Activated CD8-positive, alpha-beta T cell treated with anti-CD3 and anti-CD28 coated beads for 36 hours (primary cell): ENCODE data around the gene CDCA8. TPM values are rescaled to one million over a fixed set of nuclear protein-coding genes. Genes with fewer than 3 reads are reported as not detected.

ENCODE experiments used
- ATAC-seq: fragments of 200-7000 bp; cut with Tn5 transposase; one replicate; pipeline ENCODE4 v1.10.0; 2021; ENCODE audit warnings: mild to moderate bottlenecking, moderate library complexity
- CTCF ChIA-PET: fragments of 350-600 bp; sonication (Branson Sonifier 250); formaldehyde crosslinking; loops from one replicate; lab custom pipeline; 2021; ENCODE audit warnings: antibody characterized with exemption; lab: Charles Lee
- POLR2A ChIA-PET: fragments of 350-600 bp; sonication (Branson Sonifier 250); formaldehyde crosslinking; loops from one replicate; lab custom pipeline; 2021; ENCODE audit warnings: antibody characterized with exemption; lab: Charles Lee
- DNase-seq: peaks from one replicate; pipeline ENCODE4 v3.0.0-alpha.2; 2020
- H3K27ac Mint-ChIP-seq: one replicate; pipeline ENCODE4 v1.8.0; 2021; ENCODE audit warnings: mild to moderate bottlenecking, mixed read lengths
- H3K27me3 Mint-ChIP-seq: one replicate; pipeline ENCODE4 v1.8.0; 2021; ENCODE audit warnings: mixed read lengths
- H3K36me3 Mint-ChIP-seq: one replicate; pipeline ENCODE4 v1.8.0; 2021; ENCODE audit warnings: low read depth, mixed read lengths
- H3K4me1 Mint-ChIP-seq: one replicate; pipeline ENCODE4 v1.8.0; 2021; ENCODE audit warnings: low read depth, mixed read lengths
- H3K4me3 Mint-ChIP-seq: one replicate; pipeline ENCODE4 v1.8.0; 2021; ENCODE audit warnings: mild to moderate bottlenecking, moderate library complexity, mixed read lengths
- H3K9me3 Mint-ChIP-seq: one replicate; pipeline ENCODE4 v1.8.0; 2021; ENCODE audit warnings: mixed read lengths
- intact Hi-C: fragments of 100-400 bp; cut with micrococcal nuclease; formaldehyde crosslinking; loops from one replicate; pipeline ENCODE4 v1.10.0; 2022
- total RNA-seq, 2 experiments: library from RNA; stranded (reverse); gene quantifications; one replicate each; pipeline ENCODE4 v1.2.3, GENCODE V29; 2021
- TF ChIP-seq, protein P1 (sequence below): fragments of 200-600 bp; IDR thresholded peaks from one replicate; pipeline ENCODE4 v1.8.0; 2022; ENCODE audit warnings: antibody characterized with exemption, mild to moderate bottlenecking

Gene CDCA8
- total RNA-seq, 2 experiments from 2014 or later, result 53.7 to 56.0 TPM

DNA sequence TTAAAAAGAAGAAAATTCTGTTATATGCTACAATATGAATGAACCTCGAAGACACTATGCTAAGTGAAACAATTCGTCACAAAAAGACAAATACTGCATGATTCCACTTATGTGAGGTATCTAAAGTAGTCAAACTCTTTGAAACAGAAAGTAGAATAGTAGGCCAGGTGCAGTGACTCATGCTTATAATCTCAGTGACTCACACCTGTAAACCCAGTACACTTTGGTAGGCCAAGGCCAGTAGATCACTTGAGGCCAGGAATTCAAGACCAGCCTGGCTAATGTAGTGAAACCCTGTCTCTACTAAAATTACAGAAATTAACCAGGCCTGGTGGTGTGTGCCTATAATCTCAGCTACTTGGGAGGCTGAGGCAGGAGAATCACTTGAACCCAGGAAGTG lies 46.9 kb downstream of the CDCA8 start:
- Mint-ChIP-seq H3K27ac (no peak overlapping the region), H3K9me3 (no peaks in the 10 kb centered on the region), H3K4me3 (no peak overlapping the region), H3K4me1 (no peaks in the 10 kb centered on the region), H3K27me3 (peaks cover 41% of the 10 kb centered on the region), H3K36me3 (no peaks in the 10 kb centered on the region)
- POLR2A ChIA-PET, result no interaction called here
- ATAC-seq (peak; percentile 91), DNase-seq (peak; percentile 25)
- TF ChIP-seq, protein P1, sequence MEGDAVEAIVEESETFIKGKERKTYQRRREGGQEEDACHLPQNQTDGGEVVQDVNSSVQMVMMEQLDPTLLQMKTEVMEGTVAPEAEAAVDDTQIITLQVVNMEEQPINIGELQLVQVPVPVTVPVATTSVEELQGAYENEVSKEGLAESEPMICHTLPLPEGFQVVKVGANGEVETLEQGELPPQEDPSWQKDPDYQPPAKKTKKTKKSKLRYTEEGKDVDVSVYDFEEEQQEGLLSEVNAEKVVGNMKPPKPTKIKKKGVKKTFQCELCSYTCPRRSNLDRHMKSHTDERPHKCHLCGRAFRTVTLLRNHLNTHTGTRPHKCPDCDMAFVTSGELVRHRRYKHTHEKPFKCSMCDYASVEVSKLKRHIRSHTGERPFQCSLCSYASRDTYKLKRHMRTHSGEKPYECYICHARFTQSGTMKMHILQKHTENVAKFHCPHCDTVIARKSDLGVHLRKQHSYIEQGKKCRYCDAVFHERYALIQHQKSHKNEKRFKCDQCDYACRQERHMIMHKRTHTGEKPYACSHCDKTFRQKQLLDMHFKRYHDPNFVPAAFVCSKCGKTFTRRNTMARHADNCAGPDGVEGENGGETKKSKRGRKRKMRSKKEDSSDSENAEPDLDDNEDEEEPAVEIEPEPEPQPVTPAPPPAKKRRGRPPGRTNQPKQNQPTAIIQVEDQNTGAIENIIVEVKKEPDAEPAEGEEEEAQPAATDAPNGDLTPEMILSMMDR, result no peak
- intact Hi-C loops, result no loop called here
- CTCF ChIA-PET, result no interaction called here

DNA sequence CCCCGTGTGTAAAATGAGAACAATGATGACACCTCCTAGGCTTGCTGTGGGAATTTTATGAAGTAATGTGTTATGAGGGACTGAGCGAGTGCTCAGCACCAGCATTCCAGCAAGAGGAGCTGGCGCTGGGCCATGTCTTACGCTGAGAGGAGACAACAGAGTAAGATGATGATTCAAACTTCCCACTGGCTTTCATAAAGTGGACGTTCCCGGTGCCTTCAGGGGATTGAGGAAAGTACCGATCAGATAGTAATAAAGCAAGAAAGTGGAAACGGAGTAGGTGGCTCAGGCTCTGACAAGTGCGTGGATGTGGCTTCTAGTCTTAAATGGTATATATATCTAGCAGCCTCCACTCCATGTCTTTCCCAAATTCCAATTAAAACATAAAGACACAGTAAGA lies 48.8 kb downstream of the CDCA8 start:
- DNase-seq (no peak), ATAC-seq (no peak)
- H3K4me1 Mint-ChIP-seq, result no peaks in the 10 kb centered on the region
- no peak overlapping the region for H3K4me3 Mint-ChIP-seq
- intact Hi-C loops, result no loop called here
- ChIA-PET CTCF (no interaction called here), POLR2A (no interaction called here)
- H3K9me3 Mint-ChIP-seq, result no peaks in the 10 kb centered on the region
- no peak overlapping the region for H3K27ac Mint-ChIP-seq
- no peaks in the 10 kb centered on the region for H3K36me3 Mint-ChIP-seq
- TF ChIP-seq, protein P1, result no peak
- H3K27me3 Mint-ChIP-seq, result peaks cover 31% of the 10 kb centered on the region

DNA sequence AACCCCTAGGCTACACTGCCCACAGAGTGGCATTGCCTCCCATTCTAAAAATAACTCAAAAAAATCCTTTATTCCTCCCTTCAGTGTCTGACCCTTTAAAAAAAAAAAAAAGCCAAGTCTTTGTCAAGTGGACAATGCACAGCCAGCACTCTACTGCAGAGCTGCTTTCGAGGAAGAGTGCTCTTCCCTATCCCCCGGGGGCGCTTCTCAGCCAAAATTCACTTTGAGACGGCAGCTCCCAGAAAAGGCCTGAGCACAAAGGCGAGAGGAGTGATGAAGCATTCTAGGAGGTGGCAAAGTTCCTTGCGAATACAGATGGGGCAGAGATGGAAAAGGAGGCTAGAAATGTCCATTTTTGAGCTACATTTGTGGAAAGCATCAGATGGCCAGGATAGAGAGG lies 49.3 kb downstream of the CDCA8 start:
- Mint-ChIP-seq H3K9me3 (peaks cover 1% of the 10 kb centered on the region), H3K36me3 (no peaks in the 10 kb centered on the region), H3K27ac (no peak overlapping the region), H3K4me3 (no peak overlapping the region), H3K27me3 (peaks cover 32% of the 10 kb centered on the region), H3K4me1 (no peaks in the 10 kb centered on the region)
- CTCF ChIA-PET, result no interaction called here
- intact Hi-C loops, result no loop called here
- POLR2A ChIA-PET, result no interaction called here
- DNase-seq (no peak), ATAC-seq (no peak)
- TF ChIP-seq, protein P1, result no peak

DNA sequence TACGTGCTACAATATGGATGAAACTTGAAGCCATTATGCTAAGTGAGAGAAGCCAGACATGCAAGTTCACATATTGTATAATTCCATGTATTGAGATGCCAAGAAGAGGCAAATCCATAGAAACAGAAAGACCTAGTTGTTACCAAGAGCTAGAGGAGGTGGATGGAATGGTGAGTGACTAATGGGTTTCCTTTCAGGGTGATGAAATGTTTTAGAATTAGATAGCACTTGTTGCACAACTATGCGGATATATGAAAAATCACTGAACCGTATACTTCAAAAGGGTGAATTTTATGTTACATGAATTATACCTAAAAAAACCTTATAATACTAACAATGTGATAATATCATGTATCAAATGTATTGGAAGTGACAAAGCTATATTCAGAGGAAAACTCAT lies 54.5 kb downstream of the CDCA8 start:
- H3K9me3 Mint-ChIP-seq, result peaks cover 3% of the 10 kb centered on the region
- no peak for DNase-seq
- no peaks in the 10 kb centered on the region for H3K36me3 Mint-ChIP-seq
- TF ChIP-seq, protein P1, result no peak
- intact Hi-C loops, result no loop called here
- ATAC-seq, result no peak
- H3K4me3 Mint-ChIP-seq, result no peak overlapping the region
- ChIA-PET CTCF (interaction anchor here (0.7 kb wide), 1 partner anchor 10 kb away, joined by 4 read pairs; no protein-coding TSS in a partner anchor), POLR2A (interaction anchor here (0.6 kb wide), 1 partner anchor 14 kb away, joined by 5 read pairs; no protein-coding TSS in a partner anchor)
- H3K27me3 Mint-ChIP-seq, result peaks cover 30% of the 10 kb centered on the region
- no peaks in the 10 kb centered on the region for H3K4me1 Mint-ChIP-seq
- H3K27ac Mint-ChIP-seq, result no peak overlapping the region

DNA sequence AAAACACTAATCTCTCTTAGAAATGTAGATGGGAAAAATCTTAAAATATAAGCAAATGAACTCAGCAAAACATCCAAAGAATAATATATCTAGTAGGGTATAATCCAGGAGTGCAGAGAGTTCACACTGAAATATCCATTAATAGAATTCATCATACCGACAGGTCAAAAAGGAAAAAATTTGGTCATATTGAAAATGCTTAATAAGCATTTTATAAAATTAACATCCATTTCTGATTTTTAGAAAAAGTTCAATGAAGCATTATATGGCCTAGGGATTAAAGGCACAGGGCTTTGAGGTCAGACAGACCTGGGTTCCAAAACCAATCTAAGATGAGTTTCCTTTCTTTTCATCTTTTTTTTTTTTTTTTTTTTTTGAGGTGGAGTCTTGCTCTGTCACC lies 56.2 kb downstream of the CDCA8 start:
- ATAC-seq (no peak), DNase-seq (no peak)
- ChIA-PET POLR2A (no interaction called here), CTCF (interaction anchor here (0.9 kb wide), 1 partner anchor 19 kb away, joined by 3 read pairs; no protein-coding TSS in a partner anchor)
- Mint-ChIP-seq H3K27me3 (peaks cover 36% of the 10 kb centered on the region), H3K36me3 (no peaks in the 10 kb centered on the region), H3K4me3 (no peak overlapping the region), H3K4me1 (peaks cover 7% of the 10 kb centered on the region), H3K9me3 (peaks cover 3% of the 10 kb centered on the region), H3K27ac (no peak overlapping the region)
- intact Hi-C loops, result no loop called here
- TF ChIP-seq, protein P1, result no peak
